Neural progenitor cell (in vitro differentiated cells): Measurements from ENCODE around the gene RUNX1.

Experiments
- CTCF ChIP-seq: fragments of 200-600 bp; sonication (generic); IDR thresholded peaks from 2 replicates; pipeline ENCODE4 v1.5.1; 2017; ENCODE audit warnings: antibody characterized with exemption, mild to moderate bottlenecking
- EZH2 ChIP-seq: fragments of 200-600 bp; sonication (generic); IDR thresholded peaks from 2 replicates; pipeline ENCODE4 v1.6.1; 2017; ENCODE audit warnings: antibody characterized with exemption, mild to moderate bottlenecking, moderate library complexity
- EZH2phosphoT487 ChIP-seq: fragments of 200-600 bp; sonication (generic); IDR thresholded peaks from 2 replicates; pipeline ENCODE4 v1.6.1; 2017; ENCODE audit warnings: antibody characterized with exemption

- no peak for TF ChIP-seq CTCF
- no peak for TF ChIP-seq EZH2
- no peak for TF ChIP-seq EZH2phosphoT487
Observed at GRCh38 chr21:34841154-34841553, 207.9 kb downstream of the RUNX1 start.
